CD4-positive, alpha-beta T cell (primary cell): Measurements from ENCODE around the gene ANKRD6. TPM values are rescaled to one million over a fixed set of nuclear protein-coding genes. Genes with fewer than 3 reads are reported as not detected.

Experiments
- ATAC-seq: fragments of 200-7000 bp; cut with Tn5 transposase; one replicate; pipeline ENCODE4 v1.10.0; 2022; ENCODE audit warnings: mild to moderate bottlenecking; ENCODE audit not compliant: poor library complexity
- CTCF ChIA-PET: fragments of 350-600 bp; sonication (Branson Sonifier 250); formaldehyde crosslinking; loops from one replicate; lab custom pipeline; 2021; ENCODE audit warnings: antibody characterized with exemption, inconsistent platforms; lab: Charles Lee
- POLR2A ChIA-PET: fragments of 350-600 bp; sonication (Branson Sonifier 250); formaldehyde crosslinking; loops from one replicate; lab custom pipeline; 2021; ENCODE audit warnings: antibody characterized with exemption, inconsistent platforms; lab: Charles Lee
- DNase-seq, 14 experiments: peaks; one replicate each; pipeline ENCODE4 v3.0.0-alpha.2; 2013 to 2020; ENCODE audit warnings: mixed read lengths in 2 of 14
- H3K27ac ChIP-seq, 2 donors: one replicate each; pipeline versions ENCODE4 v1.5.1 to v1.7.0; 2013; ENCODE audit warnings: low read length in 2 of 2, low read depth in 1 of 2, mild to moderate bottlenecking in 1 of 2
- H3K27me3 ChIP-seq, 2 experiments: 1 replicate in 1 of 2; 2 replicates in 1 of 2; pipeline versions ENCODE4 v1.6.1 to v1.7.0; 2013; ENCODE audit warnings: low read length in 2 of 2, control low read depth in 1 of 2, mild to moderate bottlenecking in 1 of 2, moderate library complexity in 1 of 2; ENCODE audit not compliant: insufficient read depth in 2 of 2, control insufficient read depth in 1 of 2
- H3K36me3 ChIP-seq: one replicate; pipeline ENCODE4 v1.6.1; 2013; ENCODE audit warnings: low read length, control low read depth; ENCODE audit not compliant: insufficient read depth
- H3K4me1 ChIP-seq: one replicate; pipeline ENCODE4 v1.6.1; 2013; ENCODE audit warnings: low read length, control low read depth; ENCODE audit not compliant: insufficient read depth
- H3K4me3 ChIP-seq: one replicate; pipeline ENCODE4 v1.5.1; 2013; ENCODE audit warnings: mild to moderate bottlenecking, low read length, moderate library complexity
- H3K9me3 ChIP-seq, 2 experiments: 1 replicate in 1 of 2; 2 replicates in 1 of 2; pipeline versions ENCODE4 v1.6.1 to v1.7.0; 2013; ENCODE audit warnings: low read length in 2 of 2, mild to moderate bottlenecking in 2 of 2, control low read depth in 1 of 2, moderate library complexity in 1 of 2; ENCODE audit not compliant: control insufficient read depth in 1 of 2, insufficient read depth in 1 of 2
- H3K27ac Mint-ChIP-seq: one replicate; pipeline ENCODE4 v1.8.0; 2020; ENCODE audit warnings: mixed read lengths
- H3K27me3 Mint-ChIP-seq: one replicate; pipeline ENCODE4 v1.8.0; 2021; ENCODE audit warnings: mixed read lengths
- H3K36me3 Mint-ChIP-seq: one replicate; pipeline ENCODE4 v1.8.0; 2021; ENCODE audit warnings: low read depth, mixed read lengths
- H3K4me1 Mint-ChIP-seq: one replicate; pipeline ENCODE4 v1.8.0; 2021; ENCODE audit warnings: low read depth, mixed read lengths
- H3K4me3 Mint-ChIP-seq: one replicate; pipeline ENCODE4 v1.8.0; 2020; ENCODE audit warnings: mild to moderate bottlenecking, mixed read lengths
- H3K9me3 Mint-ChIP-seq: one replicate; pipeline ENCODE4 v1.8.0; 2020; ENCODE audit warnings: mixed read lengths
- intact Hi-C, 2 experiments: fragments of 100-400 bp; cut with DNase I in 1 of 2; cut with micrococcal nuclease in 1 of 2; formaldehyde crosslinking; loops; one replicate each; pipeline versions ENCODE4 v1.15.1 to v1.9.0; 2023 to 2025; cut with DNase I, micrococcal nuclease
- total RNA-seq, 174 experiments: library from RNA in 2 of 174; stranded (reverse) in 2 of 174; gene quantifications; one replicate each; pipeline ENCODE4 v1.2.3 and lab custom pipeline; 2021 to 2026
- TF ChIP-seq, protein P1 (sequence below): fragments of 200-600 bp; IDR thresholded peaks from one replicate; pipeline ENCODE4 v1.8.0; 2022; ENCODE audit warnings: antibody characterized with exemption, mild to moderate bottlenecking

Gene ANKRD6
- total RNA-seq, 2 experiments from 2014 or later = 3.8 to 4.8 TPM

GRCh38 chr6:89589297-89590025 is 156.5 kb downstream of the ANKRD6 start:
- H3K27me3 ChIP-seq = no peaks in the 10 kb centered on the region
- no peak for DNase-seq
- Mint-ChIP-seq H3K4me3 (no peak overlapping the region), H3K27ac (no peak overlapping the region), H3K36me3 (no peaks in the 10 kb centered on the region), H3K27me3 (no peaks in the 10 kb centered on the region), H3K4me1 (no peaks in the 10 kb centered on the region), H3K9me3 (no peaks in the 10 kb centered on the region)
- H3K4me3 ChIP-seq = no peak overlapping the region
- no peaks in the 10 kb centered on the region for H3K4me1 ChIP-seq
- intact Hi-C loops = no loop called here
- no peaks in the 10 kb centered on the region for H3K9me3 ChIP-seq
- no peak overlapping the region for H3K27ac ChIP-seq
- ChIA-PET POLR2A (no interaction called here), CTCF (no interaction called here)
- no peaks in the 10 kb centered on the region for H3K36me3 ChIP-seq
- ATAC-seq = no peak
- TF ChIP-seq, protein P1, sequence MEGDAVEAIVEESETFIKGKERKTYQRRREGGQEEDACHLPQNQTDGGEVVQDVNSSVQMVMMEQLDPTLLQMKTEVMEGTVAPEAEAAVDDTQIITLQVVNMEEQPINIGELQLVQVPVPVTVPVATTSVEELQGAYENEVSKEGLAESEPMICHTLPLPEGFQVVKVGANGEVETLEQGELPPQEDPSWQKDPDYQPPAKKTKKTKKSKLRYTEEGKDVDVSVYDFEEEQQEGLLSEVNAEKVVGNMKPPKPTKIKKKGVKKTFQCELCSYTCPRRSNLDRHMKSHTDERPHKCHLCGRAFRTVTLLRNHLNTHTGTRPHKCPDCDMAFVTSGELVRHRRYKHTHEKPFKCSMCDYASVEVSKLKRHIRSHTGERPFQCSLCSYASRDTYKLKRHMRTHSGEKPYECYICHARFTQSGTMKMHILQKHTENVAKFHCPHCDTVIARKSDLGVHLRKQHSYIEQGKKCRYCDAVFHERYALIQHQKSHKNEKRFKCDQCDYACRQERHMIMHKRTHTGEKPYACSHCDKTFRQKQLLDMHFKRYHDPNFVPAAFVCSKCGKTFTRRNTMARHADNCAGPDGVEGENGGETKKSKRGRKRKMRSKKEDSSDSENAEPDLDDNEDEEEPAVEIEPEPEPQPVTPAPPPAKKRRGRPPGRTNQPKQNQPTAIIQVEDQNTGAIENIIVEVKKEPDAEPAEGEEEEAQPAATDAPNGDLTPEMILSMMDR = no peak

DNA sequence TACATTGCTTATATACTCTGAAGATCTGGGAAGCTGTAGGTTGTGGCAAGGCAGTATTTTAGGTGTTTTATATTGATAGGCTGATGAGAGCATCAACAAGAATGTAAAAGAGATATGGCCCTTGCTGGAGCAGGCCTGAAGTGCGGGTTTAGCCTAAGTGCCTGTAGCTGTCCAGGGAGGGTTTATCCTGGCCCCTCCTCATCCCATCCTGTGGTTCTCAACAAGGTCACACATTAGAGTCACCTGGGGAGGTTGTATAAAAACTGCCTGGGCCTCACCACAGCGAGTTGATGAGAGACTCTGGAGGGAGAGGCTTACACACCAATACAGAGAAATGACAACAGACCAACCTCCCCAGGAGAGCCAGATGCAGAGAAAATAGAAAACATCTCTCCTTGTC is 157.2 kb downstream of the ANKRD6 start:
- ATAC-seq (no peak), DNase-seq (no peak)
- intact Hi-C loops = no loop called here
- no peaks in the 10 kb centered on the region for H3K4me1 ChIP-seq
- TF ChIP-seq, protein P1 = no peak
- H3K27ac ChIP-seq = no peak overlapping the region
- no peak overlapping the region for H3K4me3 ChIP-seq
- H3K27ac Mint-ChIP-seq = no peak overlapping the region
- H3K9me3 Mint-ChIP-seq = no peaks in the 10 kb centered on the region
- CTCF ChIA-PET = no interaction called here
- H3K36me3 ChIP-seq = no peaks in the 10 kb centered on the region
- H3K27me3 ChIP-seq = no peaks in the 10 kb centered on the region
- POLR2A ChIA-PET = no interaction called here
- H3K9me3 ChIP-seq = no peaks in the 10 kb centered on the region
- peaks cover under 1% of the 10 kb centered on the region for H3K4me1 Mint-ChIP-seq
- H3K36me3 Mint-ChIP-seq = no peaks in the 10 kb centered on the region
- no peak overlapping the region for H3K4me3 Mint-ChIP-seq
- H3K27me3 Mint-ChIP-seq = no peaks in the 10 kb centered on the region

- Histone ChIP-seq H3K4me3 (no peak overlapping the region), H3K27ac (no peak overlapping the region), H3K9me3 (no peaks in the 10 kb centered on the region), H3K36me3 (no peaks in the 10 kb centered on the region), H3K4me1 (peaks cover 7% of the 10 kb centered on the region), H3K27me3 (no peaks in the 10 kb centered on the region)
- TF ChIP-seq, protein P1 = no peak
- intact Hi-C loops = no loop called here
- no peak for DNase-seq
- ChIA-PET POLR2A (no interaction called here), CTCF (interaction anchor here (0.7 kb wide), 1 partner anchor 13 kb away, joined by 3 read pairs; no protein-coding TSS in a partner anchor)
- no peaks in the 10 kb centered on the region for H3K27me3 Mint-ChIP-seq
- H3K4me1 Mint-ChIP-seq = peaks cover 16% of the 10 kb centered on the region
- H3K9me3 Mint-ChIP-seq = no peaks in the 10 kb centered on the region
- no peaks in the 10 kb centered on the region for H3K36me3 Mint-ChIP-seq
- H3K27ac Mint-ChIP-seq = no peak overlapping the region
- no peak for ATAC-seq
- no peak overlapping the region for H3K4me3 Mint-ChIP-seq
Measured at GRCh38 chr6:89591745-89592144, 158.8 kb downstream of the ANKRD6 start.
